Measurements from ENCODE around the gene SPATA20.

The SPATA20 gene

GRCh38 chr17:50579399-50579798, 32.4 kb downstream of the SPATA20 start:
- DNase-seq (ENCODE audit: extremely low read depth, insufficient read length), result no peak
- TF ChIP-seq, protein P1, sequence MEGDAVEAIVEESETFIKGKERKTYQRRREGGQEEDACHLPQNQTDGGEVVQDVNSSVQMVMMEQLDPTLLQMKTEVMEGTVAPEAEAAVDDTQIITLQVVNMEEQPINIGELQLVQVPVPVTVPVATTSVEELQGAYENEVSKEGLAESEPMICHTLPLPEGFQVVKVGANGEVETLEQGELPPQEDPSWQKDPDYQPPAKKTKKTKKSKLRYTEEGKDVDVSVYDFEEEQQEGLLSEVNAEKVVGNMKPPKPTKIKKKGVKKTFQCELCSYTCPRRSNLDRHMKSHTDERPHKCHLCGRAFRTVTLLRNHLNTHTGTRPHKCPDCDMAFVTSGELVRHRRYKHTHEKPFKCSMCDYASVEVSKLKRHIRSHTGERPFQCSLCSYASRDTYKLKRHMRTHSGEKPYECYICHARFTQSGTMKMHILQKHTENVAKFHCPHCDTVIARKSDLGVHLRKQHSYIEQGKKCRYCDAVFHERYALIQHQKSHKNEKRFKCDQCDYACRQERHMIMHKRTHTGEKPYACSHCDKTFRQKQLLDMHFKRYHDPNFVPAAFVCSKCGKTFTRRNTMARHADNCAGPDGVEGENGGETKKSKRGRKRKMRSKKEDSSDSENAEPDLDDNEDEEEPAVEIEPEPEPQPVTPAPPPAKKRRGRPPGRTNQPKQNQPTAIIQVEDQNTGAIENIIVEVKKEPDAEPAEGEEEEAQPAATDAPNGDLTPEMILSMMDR (IDR thresholded peaks at IDR 0.05; ENCODE audit: insufficient read depth, low read length, poor library complexity, severe bottlenecking), result no peak
- Histone ChIP-seq H3K27me3 (replicated peaks; ENCODE audit: control insufficient read depth, insufficient read depth, low read length) (no peaks in the 10 kb centered on the region; the same call in none of the 2 replicates), H3K36me3 (ENCODE audit: control insufficient read depth, insufficient read depth, low read length) (no peaks in the 10 kb centered on the region), H3K4me3 (replicated peaks; ENCODE audit: low read depth, low read length) (no peak overlapping the region)

DNA sequence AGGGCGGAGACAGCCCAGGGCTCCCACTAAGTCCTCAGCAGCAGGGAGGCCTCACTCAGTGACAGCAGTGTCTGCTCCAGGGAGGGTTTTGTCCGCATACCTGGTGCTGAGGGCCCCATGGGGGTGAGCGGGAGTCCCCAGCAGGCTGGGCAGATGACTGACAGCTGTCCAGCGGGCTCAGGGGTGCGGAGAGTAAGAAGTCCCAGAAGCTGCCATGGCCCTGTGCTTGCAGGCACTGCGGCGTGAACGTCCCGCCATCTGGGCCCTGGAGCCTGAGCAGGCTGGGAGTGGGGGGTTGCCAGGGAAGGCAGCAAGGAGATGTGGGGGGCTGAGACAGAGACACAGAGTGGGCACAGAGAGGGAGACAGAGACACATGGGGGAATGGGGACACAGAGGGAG, 33.7 kb downstream of the SPATA20 start:
- no peak overlapping the region for H3K4me3 ChIP-seq (replicated peaks; ENCODE audit: low read depth, low read length)
- no peaks in the 10 kb centered on the region; the same call in none of the 2 replicates for H3K27me3 ChIP-seq (replicated peaks; ENCODE audit: control insufficient read depth, insufficient read depth, low read length)
- H3K36me3 ChIP-seq (ENCODE audit: control insufficient read depth, insufficient read depth, low read length), result no peaks in the 10 kb centered on the region
- TF ChIP-seq, protein P1 (IDR thresholded peaks at IDR 0.05; ENCODE audit: insufficient read depth, low read length, poor library complexity, severe bottlenecking), result no peak
- DNase-seq (ENCODE audit: extremely low read depth, insufficient read length), result no peak

GRCh38 chr17:50581316-50581715, 34.3 kb downstream of the SPATA20 start:
- no peak for DNase-seq (ENCODE audit: extremely low read depth, insufficient read length)
- H3K27me3 ChIP-seq (replicated peaks; ENCODE audit: control insufficient read depth, insufficient read depth, low read length), result no peaks in the 10 kb centered on the region; the same call in none of the 2 replicates
- TF ChIP-seq, protein P1 (IDR thresholded peaks at IDR 0.05; ENCODE audit: insufficient read depth, low read length, poor library complexity, severe bottlenecking), result no peak
- H3K4me3 ChIP-seq (replicated peaks; ENCODE audit: low read depth, low read length), result no peak overlapping the region
- no peaks in the 10 kb centered on the region for H3K36me3 ChIP-seq (ENCODE audit: control insufficient read depth, insufficient read depth, low read length)

DNA sequence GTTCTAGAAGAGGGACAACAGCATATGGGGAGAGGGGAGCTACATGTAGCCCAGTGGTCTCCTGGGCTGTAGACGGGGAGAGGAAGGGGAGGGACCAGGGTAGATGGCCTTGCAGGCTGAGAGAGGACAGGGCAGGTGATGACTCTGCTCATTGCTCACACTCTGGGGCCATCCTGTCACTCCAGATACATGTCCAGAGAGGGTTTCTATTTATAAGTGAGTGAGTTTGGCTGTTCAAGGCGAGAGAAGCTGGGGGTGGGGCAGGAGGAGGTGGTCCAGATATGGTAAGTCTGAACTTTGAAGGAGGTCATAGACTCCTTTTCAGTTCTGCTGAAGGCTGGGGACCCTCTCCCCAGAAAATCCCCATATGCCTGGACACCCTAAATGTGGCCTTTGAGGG, 35.8 kb downstream of the SPATA20 start:
- no peak for DNase-seq (ENCODE audit: extremely low read depth, insufficient read length)
- Histone ChIP-seq H3K27me3 (replicated peaks; ENCODE audit: control insufficient read depth, insufficient read depth, low read length) (peaks cover 2% of the 10 kb centered on the region), H3K4me3 (replicated peaks; ENCODE audit: low read depth, low read length) (no peak overlapping the region), H3K36me3 (ENCODE audit: control insufficient read depth, insufficient read depth, low read length) (no peaks in the 10 kb centered on the region)
- TF ChIP-seq, protein P1 (IDR thresholded peaks at IDR 0.05; ENCODE audit: insufficient read depth, low read length, poor library complexity, severe bottlenecking), result no peak

- peaks cover 2% of the 10 kb centered on the region for H3K27me3 ChIP-seq (replicated peaks; ENCODE audit: control insufficient read depth, insufficient read depth, low read length)
- no peaks in the 10 kb centered on the region for H3K36me3 ChIP-seq (ENCODE audit: control insufficient read depth, insufficient read depth, low read length)
- no peak for DNase-seq (ENCODE audit: extremely low read depth, insufficient read length)
- H3K4me3 ChIP-seq (replicated peaks; ENCODE audit: low read depth, low read length), result no peak overlapping the region
- TF ChIP-seq, protein P1 (IDR thresholded peaks at IDR 0.05; ENCODE audit: insufficient read depth, low read length, poor library complexity, severe bottlenecking), result no peak
Measured at GRCh38 chr17:50583641-50584040, 36.7 kb downstream of the SPATA20 start.

- Histone ChIP-seq H3K4me3 (replicated peaks; ENCODE audit: low read depth, low read length) (no peak overlapping the region), H3K36me3 (ENCODE audit: control insufficient read depth, insufficient read depth, low read length) (no peaks in the 10 kb centered on the region), H3K27me3 (replicated peaks; ENCODE audit: control insufficient read depth, insufficient read depth, low read length) (peaks cover 2% of the 10 kb centered on the region)
- TF ChIP-seq, protein P1 (IDR thresholded peaks at IDR 0.05; ENCODE audit: insufficient read depth, low read length, poor library complexity, severe bottlenecking), result no peak
- no peak for DNase-seq (ENCODE audit: extremely low read depth, insufficient read length)
Measured at GRCh38 chr17:50584116-50584515, 37.1 kb downstream of the SPATA20 start.

All from GM06990 (cell line).